HG03378 (cell line): ENCODE results near the gene CYP11A1.
A peak's percentile ranks its signal among the peaks of the same experiment; 100 is the strongest.
"Not testable (repeated sequence)": the region's sequence is repeated elsewhere in the genome, so short reads cannot be mapped to it uniquely, and the experiment has no call there.

Experiments used
- ATAC-seq: cut with Tn5 transposase; IDR thresholded peaks from one replicate; pipeline ENCODE4 v1.9.1; 2021; ENCODE audit warnings: mild to moderate bottlenecking, moderate library complexity; ENCODE audit not compliant: unreplicated experiment

CYP11A1 gene

DNA sequence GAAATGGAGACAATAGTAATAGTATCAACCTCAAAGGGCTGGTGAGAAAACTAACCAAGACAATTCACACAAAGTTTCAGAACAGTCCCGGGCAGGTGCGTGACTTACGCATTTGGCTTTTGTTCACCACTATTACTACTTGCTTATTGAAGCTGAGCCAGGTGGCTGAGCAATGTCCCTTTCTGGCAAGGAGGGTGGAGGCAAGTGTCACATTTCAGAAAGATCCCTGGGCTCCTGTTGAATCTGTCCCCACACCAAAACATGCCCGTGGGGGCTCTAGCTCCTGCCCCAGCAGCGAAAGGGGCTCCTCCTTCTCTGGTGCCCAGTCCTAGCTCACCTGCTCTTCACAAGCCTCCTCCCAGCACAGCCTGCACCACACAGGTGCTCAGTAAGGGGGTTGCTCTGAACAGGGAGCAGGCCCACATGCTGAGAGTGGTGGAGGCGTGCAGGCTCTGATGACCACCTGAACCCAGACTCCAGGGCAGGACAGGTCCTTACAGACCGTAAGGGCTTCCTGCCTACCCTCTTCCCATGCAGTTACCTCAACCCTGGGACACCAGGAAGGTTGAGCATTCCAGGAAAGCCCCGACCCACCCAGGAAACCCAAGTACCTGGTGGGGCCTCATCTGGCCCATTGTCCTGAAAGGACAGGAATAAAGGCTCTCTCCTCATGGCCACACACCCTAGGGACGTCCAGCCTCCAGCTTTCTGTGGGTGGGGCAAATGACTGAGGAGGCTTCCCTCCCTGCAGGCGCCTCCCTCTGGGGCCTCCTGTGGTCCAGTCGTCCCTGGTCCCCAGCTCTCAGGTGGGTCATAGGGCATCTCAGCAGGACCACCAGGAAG is 33.7 kb upstream of the CYP11A1 start:
- ATAC-seq: no peak

GRCh38 chr15:74400313-74400860 is 32.9 kb upstream of the CYP11A1 start:
- ATAC-seq: no peak

GRCh38 chr15:74399511-74400312 is 32.3 kb upstream of the CYP11A1 start:
- ATAC-seq: no peak

DNA sequence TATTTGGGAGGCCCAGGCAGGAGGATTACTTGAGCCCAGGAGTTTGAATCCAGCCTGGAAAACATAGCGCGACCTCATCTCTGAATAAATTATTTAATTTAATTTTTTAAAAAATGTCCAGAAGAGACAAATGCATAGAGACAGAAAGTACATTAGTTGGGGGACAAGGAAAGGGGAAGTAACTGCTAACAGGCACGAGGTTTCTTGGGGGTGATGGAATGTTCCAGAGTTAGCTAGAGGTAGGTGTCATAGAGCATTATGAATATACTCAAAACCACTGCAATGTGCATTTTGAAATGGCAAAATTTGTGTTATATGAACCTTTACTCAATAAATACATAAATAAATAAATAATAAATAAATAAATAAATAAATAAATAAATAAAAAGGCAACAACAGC is 31.7 kb upstream of the CYP11A1 start:
- no peak for ATAC-seq

DNA sequence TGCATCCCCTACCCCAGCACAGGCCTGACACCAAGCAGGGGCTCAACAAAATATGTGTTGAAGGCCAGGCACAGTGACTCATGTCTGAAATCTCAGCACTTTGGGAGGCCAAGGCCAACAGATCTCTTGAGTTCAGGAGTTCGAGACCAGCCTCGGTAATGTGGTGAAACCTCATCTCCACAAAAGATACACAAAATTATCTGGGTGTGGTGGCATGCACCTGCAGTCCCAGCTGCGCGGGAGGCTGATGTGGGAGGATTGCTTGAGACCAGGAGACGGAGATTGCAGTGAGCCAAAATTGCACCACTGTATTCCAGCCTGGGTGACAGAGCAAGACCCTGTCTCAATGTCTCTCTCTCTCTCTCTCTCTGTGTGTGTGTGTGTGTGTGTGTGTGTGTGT is 30.7 kb upstream of the CYP11A1 start:
- ATAC-seq: no peak

GRCh38 chr15:74397239-74398068 is 30.0 kb upstream of the CYP11A1 start:
- no peak for ATAC-seq

DNA sequence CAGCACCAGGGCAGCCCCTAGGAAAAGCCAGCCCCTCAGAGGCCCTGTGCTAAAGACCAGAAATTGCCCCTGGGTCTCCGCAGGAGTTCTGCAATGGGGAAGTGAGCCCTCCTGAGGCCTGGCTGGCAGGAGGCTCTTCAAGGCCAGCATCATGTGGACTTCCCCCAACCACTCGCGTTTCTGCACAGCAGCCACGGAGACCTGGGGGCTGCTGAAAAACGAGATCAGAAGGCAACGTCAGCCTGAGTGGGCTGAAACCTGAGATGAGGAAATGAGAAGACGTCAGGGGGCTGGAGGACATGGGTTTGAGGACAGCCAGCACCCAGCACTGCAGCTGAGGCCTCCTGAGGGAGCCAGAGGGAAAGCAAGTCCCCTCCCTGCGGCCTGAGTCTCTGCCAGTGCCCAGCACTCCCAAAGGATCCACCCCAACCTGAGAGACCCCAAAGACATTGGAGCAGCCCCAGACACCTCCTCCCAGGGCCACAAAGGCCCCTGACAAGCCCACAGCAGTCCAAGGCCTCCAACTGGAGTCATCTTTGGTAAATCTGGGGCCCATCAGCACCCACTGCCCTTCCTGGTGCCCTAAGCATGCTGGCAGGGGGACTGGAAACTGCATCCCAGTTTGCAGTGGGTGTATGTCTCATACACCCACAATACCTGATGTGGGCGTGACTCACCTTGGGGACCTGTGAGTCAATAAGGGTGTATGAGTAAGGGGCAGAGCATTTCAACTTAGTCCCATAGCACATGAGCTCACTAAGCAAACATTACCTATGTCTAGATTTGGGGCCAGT is 29.2 kb upstream of the CYP11A1 start:
- peak; percentile 32 for ATAC-seq

GRCh38 chr15:74396146-74396438 is 28.6 kb upstream of the CYP11A1 start:
- no peak for ATAC-seq

- no peak for ATAC-seq
These were observed 28.1 kb upstream of the CYP11A1 start for GRCh38 chr15:74395319-74396145.

DNA sequence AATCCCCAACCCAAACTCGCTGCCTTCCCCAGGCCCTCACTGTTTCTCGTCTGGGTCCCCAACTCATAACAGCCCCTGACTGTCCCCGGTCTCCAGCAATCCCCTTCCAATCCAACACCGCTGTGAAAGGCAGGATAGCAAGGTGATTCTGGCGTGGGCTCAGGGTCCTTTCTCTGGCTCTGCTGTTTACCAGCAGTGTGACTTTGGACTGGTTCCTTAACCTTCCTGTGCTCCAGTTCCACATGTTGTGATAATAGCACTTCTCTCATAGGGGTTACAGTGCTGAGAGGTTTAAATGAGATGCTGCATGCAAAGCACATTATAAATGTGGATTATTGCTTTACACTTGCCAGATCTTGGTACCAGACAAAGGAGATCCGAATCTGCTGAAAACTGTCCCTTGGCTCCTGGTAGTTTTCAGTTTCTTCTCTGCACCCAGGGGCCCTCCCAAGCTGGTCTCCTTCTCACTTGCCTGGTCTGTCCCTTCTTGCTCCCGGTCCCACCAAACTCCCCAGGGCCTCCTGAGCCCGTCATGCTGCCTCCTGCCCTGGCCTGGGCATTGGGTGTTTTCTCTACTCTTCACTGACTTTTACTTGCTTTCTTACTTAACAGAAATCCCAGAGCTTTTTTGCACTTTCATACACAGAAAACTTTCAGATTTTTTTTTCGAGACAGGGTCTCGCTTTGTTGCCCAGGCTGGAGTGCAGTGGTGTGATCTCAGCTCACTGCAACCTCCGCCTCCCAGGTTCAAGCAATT is 26.8 kb upstream of the CYP11A1 start:
- ATAC-seq: no peak

DNA sequence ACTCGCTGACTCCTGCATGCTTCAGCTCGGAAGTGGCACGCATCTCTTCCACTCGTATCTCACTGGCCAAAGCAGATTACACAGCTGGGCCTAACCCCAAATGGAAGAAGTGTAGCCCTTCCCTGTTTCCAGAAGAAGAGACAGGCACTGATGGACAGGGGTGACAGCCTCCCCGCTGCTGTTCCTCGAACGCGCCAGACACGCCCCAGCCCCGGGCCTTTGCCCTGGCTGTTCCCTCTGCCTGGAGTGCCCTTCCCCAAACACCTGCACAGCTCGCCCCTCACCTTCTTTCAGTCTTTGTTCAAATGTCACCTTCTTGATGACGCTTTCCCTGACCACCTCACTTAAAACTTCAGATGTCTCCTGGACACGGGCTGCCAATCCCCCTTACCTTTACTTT is 26.0 kb upstream of the CYP11A1 start:
- no peak for ATAC-seq

DNA sequence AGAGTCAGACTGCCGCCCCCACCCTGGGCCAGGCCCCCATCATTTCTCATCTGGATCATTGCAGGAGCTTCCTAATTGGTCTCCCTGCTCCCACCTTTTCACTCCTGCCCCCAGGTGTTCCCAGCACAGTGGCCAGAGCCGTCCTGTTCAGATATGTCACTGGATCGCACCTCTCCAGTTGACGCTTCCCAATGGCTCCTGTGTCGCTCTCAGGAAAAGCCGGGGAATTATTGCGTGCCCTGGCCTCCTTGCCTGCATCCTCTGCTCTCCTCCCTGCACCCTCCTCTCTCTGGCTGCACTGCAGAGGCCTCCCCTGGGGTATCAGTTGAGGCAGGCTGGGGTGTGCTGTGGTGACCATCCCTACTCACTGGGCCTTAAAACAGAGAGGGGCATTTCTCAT is 25.5 kb upstream of the CYP11A1 start:
- ATAC-seq: no peak

GRCh38 chr15:74392451-74392830 is 25.0 kb upstream of the CYP11A1 start:
- ATAC-seq: no peak

GRCh38 chr15:74391582-74392450 is 24.4 kb upstream of the CYP11A1 start:
- ATAC-seq: no peak

DNA sequence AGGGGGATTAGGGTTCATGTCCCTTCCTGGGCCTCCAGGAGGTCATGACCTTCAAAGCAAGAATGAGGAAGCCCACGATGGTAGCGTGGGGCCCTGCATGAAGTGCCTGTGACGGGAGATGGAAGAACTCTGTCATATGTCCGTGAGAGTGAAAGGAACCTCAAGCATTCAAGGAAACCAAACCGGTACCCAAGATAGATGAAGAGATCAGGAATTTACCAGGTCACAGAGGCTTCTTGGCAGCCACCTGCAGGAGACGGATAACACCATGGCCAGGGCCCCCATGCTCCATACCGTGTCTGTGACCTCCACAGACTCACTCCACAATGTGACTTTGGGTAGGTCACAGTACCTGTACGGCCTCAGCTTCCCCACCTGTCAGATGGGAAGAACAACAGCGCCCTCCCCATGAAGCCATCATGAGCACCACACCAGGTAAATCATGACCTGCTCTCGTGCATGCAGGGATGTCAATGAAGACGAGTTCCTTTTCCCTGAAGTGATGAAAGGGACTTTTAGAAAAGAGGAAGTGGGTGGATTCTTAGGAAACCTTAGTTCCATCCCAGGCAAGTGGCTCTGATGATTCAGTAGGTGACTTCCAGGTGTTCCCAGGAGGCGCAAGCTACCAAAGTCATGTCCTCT is 23.3 kb upstream of the CYP11A1 start:
- no peak for ATAC-seq

GRCh38 chr15:74390049-74390646 is 22.7 kb upstream of the CYP11A1 start:
- not testable (repeated sequence) for ATAC-seq
